Measurements from ENCODE around the gene FPR2. TPM values are rescaled to one million over a fixed set of nuclear protein-coding genes. Genes with fewer than 3 reads are reported as not detected.

FPR2 gene
- total and polyA plus RNA-seq, 9 of the 15 experiments (the other 6 are each of a cell fraction or from before 2014, with no cell fraction given), result 0.03 to 0.15 (median 0.07) TPM; not detected in 6

DNA sequence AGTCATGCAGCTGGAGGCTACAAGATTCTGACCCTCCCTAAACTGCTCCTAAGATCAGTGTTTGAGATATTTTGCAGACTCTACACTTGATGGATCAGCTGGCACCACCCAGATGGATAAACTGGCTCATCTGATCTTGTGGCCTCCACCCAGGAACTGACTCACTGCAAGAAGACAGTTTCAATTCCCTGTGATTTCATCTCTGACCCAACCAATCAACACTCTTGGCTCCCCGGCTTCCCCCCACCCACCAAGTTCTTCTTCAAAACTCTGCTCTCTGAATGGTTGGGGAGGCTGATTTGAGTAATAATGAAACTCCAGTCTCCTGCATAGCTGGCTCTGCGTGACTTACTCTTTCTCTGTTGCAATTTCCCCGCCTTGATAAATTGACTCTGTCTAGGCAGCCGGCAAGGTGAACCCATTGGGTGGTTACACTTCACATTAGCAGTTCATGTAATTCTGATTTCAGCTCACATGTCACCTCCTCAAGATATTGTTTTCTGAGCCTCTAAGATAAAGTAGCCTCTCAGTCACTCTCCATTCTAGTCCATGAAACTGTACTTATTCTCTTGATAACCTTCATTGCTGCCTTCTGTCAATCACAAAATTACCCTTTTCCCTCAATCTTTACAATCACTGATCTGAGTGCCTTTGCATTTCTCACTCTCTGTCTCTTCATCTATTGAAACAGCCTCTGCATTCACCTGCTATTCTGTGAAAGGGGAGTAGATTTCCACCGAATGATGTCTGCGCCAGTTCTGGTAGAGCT is 24.1 kb downstream of the FPR2 start (continued):
- TF ChIP-seq POU5F1 (IDR thresholded peaks at IDR 0.05; ENCODE audit: borderline replicate concordance, low read depth, low read length, partially characterized antibody), result no peak
- no peak for TF ChIP-seq YBX1 (IDR thresholded peaks at IDR 0.05)
- peak; percentile 49; the same call in 1 of the 2 replicates for TF ChIP-seq LEF1 (IDR thresholded peaks at IDR 0.05)
- peak; percentile 66; the same call in 1 of the 2 replicates for TF ChIP-seq ZNF584 (CRISPR knock-in tag; IDR thresholded peaks at IDR 0.05; ENCODE audit: low read depth)
- TF ChIP-seq ZNF561 (CRISPR knock-in tag; conservative IDR thresholded peaks at IDR 0.05), result no peak
- TF ChIP-seq ZNF507 (tag; conservative IDR thresholded peaks at IDR 0.05), result no peak
- TF ChIP-seq NCOA4 (IDR thresholded peaks at IDR 0.05; ENCODE audit: partially characterized antibody), result no peak
- TF ChIP-seq, protein P1, sequence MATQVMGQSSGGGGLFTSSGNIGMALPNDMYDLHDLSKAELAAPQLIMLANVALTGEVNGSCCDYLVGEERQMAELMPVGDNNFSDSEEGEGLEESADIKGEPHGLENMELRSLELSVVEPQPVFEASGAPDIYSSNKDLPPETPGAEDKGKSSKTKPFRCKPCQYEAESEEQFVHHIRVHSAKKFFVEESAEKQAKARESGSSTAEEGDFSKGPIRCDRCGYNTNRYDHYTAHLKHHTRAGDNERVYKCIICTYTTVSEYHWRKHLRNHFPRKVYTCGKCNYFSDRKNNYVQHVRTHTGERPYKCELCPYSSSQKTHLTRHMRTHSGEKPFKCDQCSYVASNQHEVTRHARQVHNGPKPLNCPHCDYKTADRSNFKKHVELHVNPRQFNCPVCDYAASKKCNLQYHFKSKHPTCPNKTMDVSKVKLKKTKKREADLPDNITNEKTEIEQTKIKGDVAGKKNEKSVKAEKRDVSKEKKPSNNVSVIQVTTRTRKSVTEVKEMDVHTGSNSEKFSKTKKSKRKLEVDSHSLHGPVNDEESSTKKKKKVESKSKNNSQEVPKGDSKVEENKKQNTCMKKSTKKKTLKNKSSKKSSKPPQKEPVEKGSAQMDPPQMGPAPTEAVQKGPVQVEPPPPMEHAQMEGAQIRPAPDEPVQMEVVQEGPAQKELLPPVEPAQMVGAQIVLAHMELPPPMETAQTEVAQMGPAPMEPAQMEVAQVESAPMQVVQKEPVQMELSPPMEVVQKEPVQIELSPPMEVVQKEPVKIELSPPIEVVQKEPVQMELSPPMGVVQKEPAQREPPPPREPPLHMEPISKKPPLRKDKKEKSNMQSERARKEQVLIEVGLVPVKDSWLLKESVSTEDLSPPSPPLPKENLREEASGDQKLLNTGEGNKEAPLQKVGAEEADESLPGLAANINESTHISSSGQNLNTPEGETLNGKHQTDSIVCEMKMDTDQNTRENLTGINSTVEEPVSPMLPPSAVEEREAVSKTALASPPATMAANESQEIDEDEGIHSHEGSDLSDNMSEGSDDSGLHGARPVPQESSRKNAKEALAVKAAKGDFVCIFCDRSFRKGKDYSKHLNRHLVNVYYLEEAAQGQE (IDR thresholded peaks at IDR 0.05; ENCODE audit: borderline replicate concordance), result no peak
- TF ChIP-seq, protein P1 (CRISPR knock-in tag; IDR thresholded peaks at IDR 0.05; ENCODE audit: low read depth), result no peak
- peak; percentile 72 for TF ChIP-seq DPF2 (IDR thresholded peaks at IDR 0.05)
- peak; percentile 60 for TF ChIP-seq KLF16 (IDR thresholded peaks at IDR 0.05)
- 0 out of 2 replicates have a peak, but pooled peaks have one; percentile 19 for TF ChIP-seq NFE2 (IDR thresholded peaks at IDR 0.05; ENCODE audit: low read depth)
- TF ChIP-seq, protein P2, sequence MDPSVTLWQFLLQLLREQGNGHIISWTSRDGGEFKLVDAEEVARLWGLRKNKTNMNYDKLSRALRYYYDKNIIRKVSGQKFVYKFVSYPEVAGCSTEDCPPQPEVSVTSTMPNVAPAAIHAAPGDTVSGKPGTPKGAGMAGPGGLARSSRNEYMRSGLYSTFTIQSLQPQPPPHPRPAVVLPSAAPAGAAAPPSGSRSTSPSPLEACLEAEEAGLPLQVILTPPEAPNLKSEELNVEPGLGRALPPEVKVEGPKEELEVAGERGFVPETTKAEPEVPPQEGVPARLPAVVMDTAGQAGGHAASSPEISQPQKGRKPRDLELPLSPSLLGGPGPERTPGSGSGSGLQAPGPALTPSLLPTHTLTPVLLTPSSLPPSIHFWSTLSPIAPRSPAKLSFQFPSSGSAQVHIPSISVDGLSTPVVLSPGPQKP (CRISPR knock-in tag; IDR thresholded peaks at IDR 0.05), result no peak
- TF ChIP-seq EHMT2 (IDR thresholded peaks at IDR 0.05), result no peak
- no peak for TF ChIP-seq POLR3G (IDR thresholded peaks at IDR 0.05; ENCODE audit: extremely low read depth, insufficient read length, insufficient replicate concordance)
- TF ChIP-seq SLC30A9 (CRISPR knock-in tag; IDR thresholded peaks at IDR 0.05), result no peak
- TF ChIP-seq MAZ (CRISPR knock-in tag; conservative IDR thresholded peaks at IDR 0.05 in 1 of 2, IDR thresholded peaks at IDR 0.05 in 1 of 2), result peak in 1 of 2 experiments; percentile 19; a peak in 1 of 4 replicates
- no peak for TF ChIP-seq TFAM (CRISPR knock-in tag; conservative IDR thresholded peaks at IDR 0.05)
- peak; percentile 44; the same call in 1 of the 2 replicates for TF ChIP-seq TOE1 (IDR thresholded peaks at IDR 0.05; ENCODE audit: borderline replicate concordance)
- TF ChIP-seq TOE1 (CRISPR knock-in tag; IDR thresholded peaks at IDR 0.05; ENCODE audit: borderline replicate concordance, low read depth), result no peak
- TF ChIP-seq EP300 (IDR thresholded peaks at IDR 0.05; ENCODE audit: low read length), result peak; percentile 77
- no peak for TF ChIP-seq PML (IDR thresholded peaks at IDR 0.05; ENCODE audit: low read length)

Data from K562 (cell line).